HG03280 (cell line): ENCODE measurements around the gene LZTS2.

Experiments
- ATAC-seq: cut with Tn5 transposase; IDR thresholded peaks from one replicate; pipeline ENCODE4 v1.9.1; 2021; ENCODE audit warnings: mild to moderate bottlenecking, moderate library complexity; ENCODE audit not compliant: unreplicated experiment

The LZTS2 gene

DNA sequence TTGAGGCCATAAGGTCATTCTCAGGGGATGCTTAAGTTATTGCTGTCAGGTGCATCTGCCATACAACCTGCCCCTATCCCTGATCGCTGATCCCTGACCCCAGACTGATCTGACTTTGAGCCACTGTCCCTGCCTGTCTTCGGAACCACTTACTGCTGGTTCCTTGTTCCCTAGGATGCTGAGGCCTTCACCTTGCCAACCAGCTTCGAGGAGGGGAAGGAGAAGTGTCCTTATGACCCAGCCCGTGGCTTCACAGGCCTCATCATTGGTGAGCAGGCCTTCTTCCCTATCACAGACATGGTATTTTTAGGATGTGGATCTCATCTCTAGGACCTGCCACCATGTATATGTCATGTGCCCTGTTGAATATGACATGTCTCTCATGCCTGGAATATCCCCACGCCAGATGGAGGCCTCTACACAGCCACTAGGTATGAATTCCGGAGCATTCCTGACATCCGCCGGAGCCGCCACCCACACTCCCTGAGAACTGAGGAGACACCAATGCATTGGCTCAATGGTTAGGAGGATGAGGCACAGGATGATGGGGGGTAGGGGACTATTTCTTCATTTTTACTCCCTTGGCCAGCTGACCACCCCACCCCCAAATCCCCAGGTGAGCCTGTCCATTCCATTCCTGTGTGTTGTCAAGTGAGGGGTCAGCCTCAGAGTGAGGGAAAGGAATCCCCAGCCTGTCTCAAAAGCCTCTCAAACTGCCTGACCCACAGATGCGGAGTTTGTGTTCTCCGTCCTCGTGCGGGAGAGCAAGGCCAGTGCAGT lies 21.3 kb upstream of the LZTS2 start:
- no peak for ATAC-seq

DNA sequence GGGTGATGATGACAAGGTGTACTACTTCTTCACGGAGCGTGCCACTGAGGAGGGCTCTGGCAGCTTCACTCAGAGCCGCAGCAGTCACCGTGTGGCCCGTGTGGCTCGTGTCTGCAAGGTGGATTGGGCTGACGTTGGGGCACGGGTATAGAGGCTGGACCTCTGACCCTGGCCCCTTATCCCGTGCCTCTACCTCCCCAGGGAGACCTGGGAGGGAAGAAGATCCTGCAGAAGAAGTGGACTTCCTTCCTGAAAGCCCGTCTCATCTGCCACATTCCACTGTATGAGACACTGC lies 20.8 kb upstream of the LZTS2 start:
- no peak for ATAC-seq

DNA sequence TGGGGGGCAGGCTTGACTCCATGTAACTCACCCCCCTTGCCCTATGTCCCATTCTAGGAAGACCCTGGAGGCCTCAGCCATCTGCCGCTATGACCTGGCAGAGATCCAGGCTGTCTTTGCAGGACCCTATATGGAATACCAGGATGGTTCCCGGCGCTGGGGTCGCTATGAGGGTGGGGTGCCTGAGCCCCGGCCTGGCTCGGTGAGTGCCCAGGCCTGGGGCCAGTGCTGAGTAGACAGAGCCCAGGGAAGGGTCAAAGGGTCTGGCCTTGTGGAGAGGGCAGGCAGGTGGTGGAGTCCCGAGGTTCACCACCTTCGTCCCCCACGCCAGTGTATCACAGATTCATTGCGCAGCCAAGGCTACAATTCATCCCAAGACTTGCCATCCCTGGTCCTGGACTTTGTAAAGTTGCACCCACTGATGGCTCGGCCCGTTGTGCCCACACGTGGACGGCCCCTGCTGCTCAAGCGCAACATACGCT lies 19.8 kb upstream of the LZTS2 start:
- no peak for ATAC-seq

DNA sequence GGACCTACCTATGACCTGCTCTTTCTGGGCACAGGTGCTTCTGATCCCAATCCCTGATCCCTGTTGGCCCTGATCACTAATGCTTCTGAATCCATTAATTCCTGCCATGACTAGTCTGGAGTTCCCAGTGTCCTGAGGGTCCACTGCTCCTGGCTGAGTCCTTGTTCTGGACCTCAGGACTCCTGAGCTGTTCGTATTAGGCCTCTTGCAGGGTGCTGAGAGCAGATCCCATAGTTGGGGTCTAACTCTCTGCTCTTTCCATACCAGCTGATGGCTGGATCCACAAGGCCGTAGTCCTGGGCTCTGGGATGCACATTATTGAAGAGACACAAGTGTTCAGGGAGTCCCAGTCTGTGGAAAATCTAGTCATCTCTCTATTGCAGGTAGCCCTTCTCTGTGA lies 19.3 kb upstream of the LZTS2 start:
- ATAC-seq: no peak

DNA sequence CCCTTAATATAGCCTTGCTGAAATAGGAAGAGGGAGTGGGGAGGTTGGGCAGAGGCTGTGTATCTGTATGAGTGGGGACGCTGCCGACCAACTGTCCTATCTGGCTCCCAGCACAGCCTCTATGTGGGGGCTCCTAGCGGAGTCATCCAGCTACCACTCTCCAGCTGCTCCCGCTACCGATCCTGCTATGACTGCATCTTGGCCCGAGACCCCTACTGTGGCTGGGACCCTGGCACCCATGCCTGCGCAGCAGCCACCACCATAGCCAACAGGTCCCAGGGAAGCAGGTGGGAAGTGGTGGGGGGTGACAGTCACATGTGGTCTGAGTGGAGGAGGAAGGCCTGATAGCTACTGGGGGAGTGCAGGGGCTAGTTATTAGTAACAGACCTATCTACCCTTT lies 18.9 kb upstream of the LZTS2 start:
- ATAC-seq: no peak

DNA sequence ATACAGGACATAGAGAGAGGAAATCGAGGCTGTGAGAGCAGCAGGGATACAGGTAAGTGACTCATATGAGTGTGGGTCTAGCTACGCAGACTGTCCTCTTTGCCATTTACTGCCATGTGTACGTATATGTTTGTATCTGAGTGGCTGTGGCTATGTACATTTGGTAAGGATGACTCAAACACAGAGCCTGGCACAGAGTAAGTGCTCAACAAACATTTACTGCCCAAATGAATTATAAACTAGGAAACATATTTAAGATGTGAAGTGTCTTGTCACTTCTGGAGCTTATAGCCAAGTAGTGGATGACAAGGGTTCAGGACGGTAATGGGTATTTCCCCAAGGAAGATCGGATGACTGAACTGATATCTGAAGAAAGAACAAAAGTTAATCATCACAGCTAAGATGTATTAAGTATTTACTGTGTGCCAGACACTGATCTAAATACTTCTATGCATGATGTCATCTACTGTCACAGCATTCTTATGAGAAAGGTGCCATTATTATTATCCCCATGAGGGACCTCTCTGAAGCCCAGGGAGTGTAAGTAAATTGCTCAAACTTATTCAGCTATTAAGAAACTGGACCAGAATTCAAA lies 18.3 kb upstream of the LZTS2 start:
- ATAC-seq: no peak

DNA sequence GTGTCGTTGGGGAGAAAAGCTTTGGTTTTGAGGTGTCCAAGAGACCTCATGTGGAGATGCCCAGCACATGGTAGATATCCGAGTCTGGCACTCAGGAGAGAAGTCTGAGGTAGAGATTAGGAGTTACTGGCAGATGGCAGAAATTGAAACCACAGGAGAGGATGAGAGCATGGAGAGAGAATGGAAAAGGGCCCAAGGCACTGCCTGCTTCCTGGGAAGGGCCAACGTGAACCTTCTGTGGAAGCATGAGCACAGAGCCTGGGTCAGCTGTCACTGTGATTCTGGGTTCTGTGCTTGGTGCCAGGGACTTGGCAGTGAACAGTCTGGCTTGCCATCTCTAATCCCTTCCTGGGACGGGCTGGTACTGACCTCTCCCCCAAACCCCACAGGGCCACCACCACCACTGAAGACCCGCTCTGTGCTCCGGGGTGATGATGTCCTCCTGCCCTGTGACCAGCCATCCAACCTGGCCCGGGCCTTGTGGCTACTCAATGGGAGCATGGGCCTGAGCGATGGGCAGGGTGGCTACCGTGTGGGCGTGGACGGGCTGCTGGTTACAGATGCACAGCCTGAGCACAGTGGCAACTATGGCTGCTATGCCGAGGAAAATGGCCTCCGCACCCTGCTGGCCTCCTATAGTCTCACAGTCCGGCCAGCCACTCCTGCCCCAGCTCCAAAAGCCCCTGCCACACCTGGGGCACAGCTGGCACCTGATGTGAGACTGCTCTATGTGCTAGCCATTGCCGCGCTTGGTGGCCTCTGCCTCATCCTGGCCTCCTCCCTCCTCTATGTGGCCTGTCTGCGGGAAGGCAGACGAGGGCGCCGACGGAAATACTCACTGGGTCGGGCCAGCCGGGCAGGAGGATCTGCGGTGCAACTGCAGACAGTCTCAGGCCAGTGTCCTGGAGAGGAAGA lies 16.4 kb upstream of the LZTS2 start:
- no peak for ATAC-seq

DNA sequence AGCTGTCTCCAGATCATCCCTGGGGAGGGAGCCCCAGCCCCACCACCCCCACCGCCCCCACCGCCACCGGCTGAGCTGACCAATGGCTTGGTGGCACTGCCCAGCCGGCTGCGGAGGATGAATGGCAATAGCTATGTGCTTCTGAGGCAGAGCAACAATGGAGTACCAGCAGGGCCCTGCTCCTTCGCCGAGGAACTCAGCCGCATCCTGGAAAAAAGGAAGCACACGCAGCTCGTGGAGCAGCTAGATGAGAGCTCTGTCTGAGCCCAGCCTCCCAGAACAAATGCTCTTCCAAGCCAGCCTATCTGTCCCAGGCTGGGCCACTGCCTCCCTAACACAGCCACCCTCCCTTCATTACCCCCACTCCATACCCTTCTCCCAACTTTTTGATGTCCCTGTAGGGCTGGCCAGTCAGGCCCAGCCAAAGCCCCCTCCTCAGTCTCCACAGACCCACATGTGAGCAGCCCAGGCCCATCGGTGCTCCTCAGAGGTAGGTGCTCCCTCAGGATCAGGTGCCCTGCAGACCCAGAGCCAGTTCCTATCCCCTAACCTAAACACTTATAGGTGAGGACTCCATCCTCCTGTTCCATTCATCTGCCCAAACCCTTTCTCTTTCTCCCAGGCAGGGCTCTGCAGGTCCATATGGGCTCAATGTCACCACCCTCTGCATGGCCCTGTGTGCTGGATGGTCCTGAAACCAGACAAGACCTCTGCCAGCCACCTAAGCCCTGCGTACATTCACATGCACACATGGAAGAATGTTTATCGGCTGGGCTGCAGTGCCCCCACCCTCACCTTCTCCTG lies 15.5 kb upstream of the LZTS2 start:
- ATAC-seq: no peak

DNA sequence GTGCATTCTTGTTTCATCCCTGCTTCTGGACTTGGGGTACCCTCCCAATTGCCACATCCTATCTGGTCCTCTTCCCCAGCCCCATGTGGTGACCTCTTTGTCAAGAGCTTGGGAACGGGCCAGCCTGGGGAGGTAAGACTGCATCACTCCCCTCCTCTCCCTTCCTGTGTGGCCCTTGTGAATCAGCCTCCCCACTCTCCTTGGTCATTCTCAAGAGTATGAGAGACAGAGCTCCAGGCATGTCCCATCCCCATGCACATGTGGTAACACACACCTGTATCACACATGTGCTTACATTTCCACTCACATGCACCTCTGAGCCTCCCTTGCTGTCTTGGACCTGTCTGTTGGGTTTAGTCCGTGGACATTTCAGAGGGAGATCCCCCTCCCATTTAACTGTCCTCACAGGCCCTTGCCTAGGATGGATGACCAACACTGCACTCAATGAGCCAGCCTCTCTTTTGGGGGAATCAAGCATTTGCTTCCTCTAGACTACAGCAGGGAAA lies 14.9 kb upstream of the LZTS2 start:
- ATAC-seq: no peak

DNA sequence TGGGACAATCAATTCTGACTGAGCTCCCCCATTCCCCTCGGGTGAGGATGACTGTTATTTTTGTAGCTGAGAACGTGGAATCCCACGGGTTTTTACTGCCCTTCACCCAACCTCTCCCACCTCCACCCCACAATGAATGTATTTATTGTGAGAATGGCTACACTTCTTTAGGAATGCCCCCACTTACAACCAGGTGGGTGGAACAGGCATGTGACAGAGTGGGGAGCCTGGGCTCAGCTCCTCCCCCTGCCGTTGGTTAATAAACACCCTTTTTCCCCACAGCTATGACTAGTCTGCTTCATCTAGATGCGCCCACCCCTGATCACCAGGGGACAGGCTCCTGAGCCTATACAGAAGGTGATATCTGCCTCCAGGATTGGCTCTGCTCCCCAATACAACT lies 14.3 kb upstream of the LZTS2 start:
- no peak for ATAC-seq

DNA sequence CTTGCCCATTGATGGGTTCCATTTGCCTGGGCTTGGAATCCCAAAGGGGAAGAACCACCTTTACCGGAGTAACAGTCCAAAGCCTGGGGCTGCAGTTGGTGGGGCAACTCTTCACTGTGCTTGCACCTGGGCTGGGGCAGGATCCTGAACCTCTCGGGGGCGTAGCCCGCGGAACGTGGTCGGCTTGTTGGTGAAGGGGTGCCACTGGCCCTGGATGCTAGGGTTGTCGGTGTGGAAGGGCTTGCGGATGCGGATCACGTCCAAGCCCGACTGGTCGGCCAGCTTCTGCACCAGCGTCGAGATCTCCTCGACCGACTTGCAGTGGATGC lies 13.0 kb upstream of the LZTS2 start:
- no peak for ATAC-seq

DNA sequence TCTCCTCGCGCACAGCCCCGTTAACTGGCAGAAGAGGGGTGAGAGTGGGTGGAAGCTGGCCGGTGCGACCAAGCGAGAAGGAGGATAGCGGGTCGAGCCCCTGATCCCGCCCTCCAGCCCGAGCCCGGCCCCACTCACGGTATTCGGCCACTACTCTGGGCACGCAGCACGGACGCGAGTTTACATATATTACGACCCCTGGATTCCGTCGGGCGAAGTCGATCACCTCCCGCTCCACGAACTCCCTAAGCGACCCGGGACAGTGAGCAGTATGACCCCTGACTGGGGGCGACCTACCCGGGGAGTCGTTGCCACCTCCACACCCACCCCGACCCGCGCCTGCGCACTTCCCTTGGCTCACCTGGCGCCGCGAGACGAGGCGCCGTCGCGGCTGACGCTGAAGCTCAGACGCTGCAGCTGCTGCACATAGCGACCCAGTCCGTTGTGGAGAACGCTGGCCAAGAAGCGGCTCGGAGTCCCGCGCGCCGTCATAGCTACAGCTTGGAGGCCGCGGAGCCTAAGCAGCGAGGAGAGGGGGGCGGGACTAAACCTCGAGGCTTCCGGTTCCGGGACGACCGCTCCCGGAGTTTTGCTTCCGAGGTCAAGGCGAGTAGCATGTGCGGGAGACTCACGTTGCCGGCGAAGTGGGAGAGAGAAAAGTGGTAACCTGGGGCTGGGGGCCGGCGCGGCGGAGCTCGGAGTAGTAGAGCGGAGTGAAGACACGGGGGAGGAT lies 12.5 kb upstream of the LZTS2 start, which contains the start of the genes MRPL43 and TWNK:
MRPL43 (minus strand) TSS at position 546 of the 733 bp plus-strand sequence; CDS start at position 492, 54 bp downstream.
TWNK (plus strand) TSS at position 592 of the 733 bp plus-strand sequence. CDS start 668 bp downstream, outside the sequence.
- peak; percentile 85 for ATAC-seq

DNA sequence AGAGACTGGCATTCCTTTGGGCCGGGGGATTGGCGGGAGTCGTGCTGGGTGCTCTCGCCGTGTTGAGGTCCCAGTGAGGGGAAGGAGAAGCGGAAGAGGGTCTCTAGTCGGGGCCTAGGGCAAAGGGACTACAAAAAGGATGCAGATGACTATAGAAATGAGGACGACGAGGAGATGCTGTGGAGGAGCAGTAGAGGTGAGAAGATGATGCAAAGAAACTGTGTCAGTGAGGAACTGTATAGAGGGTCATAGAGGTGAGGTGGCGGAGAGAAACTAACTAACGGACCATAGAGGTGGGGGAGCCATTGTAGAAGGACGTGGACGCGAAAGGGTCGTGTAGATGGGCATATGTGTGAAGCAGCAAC lies 11.9 kb upstream of the LZTS2 start:
- peak; percentile 10 for ATAC-seq

DNA sequence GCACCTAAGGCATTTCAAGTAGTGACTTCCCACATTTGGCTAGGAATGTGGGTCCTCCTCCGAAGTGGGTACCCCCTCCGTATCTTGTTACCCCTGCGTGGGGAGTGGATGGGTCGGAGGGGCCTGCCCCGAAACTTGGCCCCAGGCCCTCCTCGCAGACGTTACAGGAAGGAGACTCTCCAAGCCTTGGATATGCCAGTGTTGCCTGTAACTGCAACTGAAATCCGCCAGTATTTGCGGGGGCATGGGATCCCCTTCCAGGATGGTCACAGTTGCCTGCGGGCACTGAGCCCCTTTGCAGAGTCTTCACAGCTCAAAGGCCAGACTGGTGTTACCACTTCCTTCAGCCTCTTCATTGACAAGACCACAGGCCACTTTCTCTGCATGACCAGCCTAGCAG lies 11.4 kb upstream of the LZTS2 start:
- ATAC-seq: no peak

DNA sequence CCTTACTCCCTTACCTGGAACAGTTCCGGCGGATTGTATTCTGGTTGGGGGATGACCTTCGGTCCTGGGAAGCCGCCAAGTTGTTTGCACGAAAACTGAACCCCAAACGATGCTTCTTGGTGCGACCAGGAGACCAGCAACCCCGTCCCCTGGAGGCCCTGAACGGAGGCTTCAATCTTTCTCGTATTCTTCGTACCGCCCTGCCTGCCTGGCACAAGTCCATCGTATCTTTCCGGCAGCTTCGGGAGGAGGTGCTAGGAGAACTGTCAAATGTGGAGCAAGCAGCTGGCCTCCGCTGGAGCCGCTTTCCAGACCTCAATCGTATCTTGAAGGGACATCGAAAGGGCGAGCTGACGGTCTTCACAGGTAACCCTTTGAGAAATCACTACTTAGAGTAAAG lies 10.5 kb upstream of the LZTS2 start:
- ATAC-seq: no peak

DNA sequence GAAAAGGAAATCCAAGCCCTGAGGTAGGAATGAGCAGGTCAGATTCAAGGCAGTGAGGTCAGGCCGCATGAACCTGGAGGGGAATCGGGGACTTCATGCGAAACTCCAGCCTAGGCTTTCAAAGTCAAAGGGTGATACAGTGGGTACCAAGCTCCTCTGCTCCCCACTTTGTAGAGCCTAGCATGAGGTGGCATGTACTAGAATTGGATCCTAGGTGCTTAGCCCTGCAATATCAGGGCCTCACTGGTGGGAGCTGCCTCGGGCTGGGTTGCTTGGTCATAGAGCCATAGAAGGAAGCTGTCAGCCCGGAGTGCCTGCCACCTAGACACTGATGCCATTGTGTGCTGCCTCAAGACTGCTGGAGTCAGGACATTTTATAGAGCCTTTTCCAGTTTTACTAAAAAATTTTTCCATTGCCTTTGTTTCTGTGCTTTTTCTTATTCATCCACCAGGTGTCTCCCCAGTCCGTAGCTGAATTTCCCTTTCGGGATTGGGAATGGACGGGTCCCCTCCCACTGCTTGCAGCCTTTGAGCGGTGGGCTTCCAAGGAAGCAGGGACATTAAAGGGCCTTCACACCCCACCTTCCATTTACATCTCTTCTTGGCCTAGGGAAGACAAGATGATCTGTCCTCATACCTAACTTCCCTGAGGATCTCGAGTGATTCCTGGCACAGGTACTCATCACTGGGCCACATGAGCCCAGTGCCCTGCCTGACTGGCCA lies 5.5 kb upstream of the LZTS2 start:
- ATAC-seq: no peak

DNA sequence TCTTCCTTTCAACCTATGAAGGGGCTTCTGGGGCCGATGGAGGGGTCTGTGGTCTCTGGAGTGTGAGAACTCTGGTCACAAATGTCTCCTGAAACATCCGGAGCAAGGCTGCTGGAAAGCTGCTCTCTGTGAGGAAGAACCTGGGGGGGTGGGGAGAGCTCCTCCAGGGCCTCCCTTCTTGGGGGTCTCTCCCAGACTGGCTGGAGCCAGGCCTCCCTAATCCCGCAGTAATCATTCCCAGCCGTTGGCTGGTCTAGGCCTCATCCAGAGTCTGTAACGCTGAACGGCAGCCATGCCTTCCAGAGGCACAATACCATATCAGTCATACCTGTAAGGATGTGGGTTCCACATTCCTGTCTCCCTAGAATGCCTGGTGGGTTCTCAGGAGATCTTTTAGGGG lies 4.4 kb upstream of the LZTS2 start:
- ATAC-seq: no peak

DNA sequence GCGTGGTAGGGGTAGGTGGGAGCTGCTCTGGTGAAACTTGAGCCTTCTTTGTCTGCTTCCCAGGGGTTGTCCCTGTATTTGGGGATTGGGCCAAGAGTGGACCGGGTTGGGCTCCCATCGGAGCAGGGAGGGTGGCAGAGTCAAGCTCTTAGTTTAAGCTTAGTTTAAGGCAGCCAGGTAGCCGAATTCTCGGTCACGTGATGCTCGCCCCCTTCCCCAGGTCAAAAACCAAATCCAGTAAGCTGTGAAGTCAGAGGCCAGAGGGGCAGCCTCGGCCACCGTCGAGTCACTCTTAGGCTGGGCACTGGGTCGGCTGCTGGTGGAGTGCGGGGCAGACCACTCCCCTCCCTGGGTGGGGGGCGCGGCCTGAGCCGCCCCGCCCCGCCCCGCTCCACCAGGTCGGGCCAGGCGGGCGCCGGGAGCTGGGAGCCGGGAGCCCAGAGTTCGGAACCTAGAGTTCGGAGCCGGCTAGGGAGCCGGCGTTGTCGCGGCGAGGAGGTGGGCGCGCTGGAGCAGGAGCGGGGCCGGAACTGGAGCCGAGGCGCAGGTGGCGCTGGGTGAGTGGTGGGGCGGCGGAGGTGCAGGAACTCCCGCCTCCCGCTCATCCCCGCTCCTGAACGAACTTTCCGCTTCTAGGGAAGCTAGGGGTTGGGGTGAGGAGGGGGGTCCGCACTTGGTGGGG lies 2.8 kb upstream of the LZTS2 start:
- ATAC-seq: no peak
